H9 (cell line): ENCODE measurements around the gene GRK3. TPM values are rescaled to one million over a fixed set of nuclear protein-coding genes. Genes with fewer than 3 reads are reported as not detected.

Source experiments
- DNase-seq: peaks from one replicate; pipeline ENCODE4 v3.0.0-alpha.2; 2017
- H2AFZ ChIP-seq: one replicate; pipeline ENCODE4 v1.6.1; 2013; ENCODE audit warnings: mild to moderate bottlenecking, low read length, control low read depth, moderate library complexity
- H2AK5ac ChIP-seq: 2 replicates; pipeline ENCODE4 v1.6.1; 2013; ENCODE audit warnings: low read length, control low read depth, mixed read lengths; ENCODE audit not compliant: insufficient read length
- H2BK120ac ChIP-seq: one replicate; pipeline ENCODE4 v1.6.1; 2013; ENCODE audit warnings: low read depth, mild to moderate bottlenecking, low read length, control low read depth, inconsistent platforms; ENCODE audit not compliant: poor library complexity, severe bottlenecking
- H2BK12ac ChIP-seq: 2 replicates; pipeline ENCODE4 v1.6.1; 2013; ENCODE audit warnings: low read length, control low read depth, mixed read lengths, low read depth; ENCODE audit not compliant: insufficient read length
- H2BK15ac ChIP-seq: 2 replicates; pipeline ENCODE4 v1.6.1; 2013; ENCODE audit warnings: low read depth, low read length, control low read depth
- H2BK20ac ChIP-seq: one replicate; pipeline ENCODE4 v1.6.1; 2013; ENCODE audit warnings: low read depth, mild to moderate bottlenecking, low read length, control low read depth, inconsistent platforms; ENCODE audit not compliant: poor library complexity, severe bottlenecking
- H2BK5ac ChIP-seq: 2 replicates; pipeline ENCODE4 v1.6.1; 2013; ENCODE audit warnings: low read length, control low read depth, mixed read lengths; ENCODE audit not compliant: insufficient read length
- H3K14ac ChIP-seq: 2 replicates; pipeline ENCODE4 v1.6.1; 2013; ENCODE audit warnings: low read length, control low read depth; ENCODE audit not compliant: insufficient read depth
- H3K18ac ChIP-seq: 2 replicates; pipeline ENCODE4 v1.6.1; 2013; ENCODE audit warnings: low read depth, mild to moderate bottlenecking, mixed read lengths, low read length, control low read depth; ENCODE audit not compliant: insufficient read length
- H3K23ac ChIP-seq: 2 replicates; pipeline ENCODE4 v1.6.1; 2013; ENCODE audit warnings: low read length, control low read depth, mixed read lengths, low read depth; ENCODE audit not compliant: insufficient read length
- H3K23me2 ChIP-seq: 2 replicates; pipeline ENCODE4 v1.6.1; 2013; ENCODE audit warnings: low read depth, mild to moderate bottlenecking, mixed read lengths, low read length, control low read depth; ENCODE audit not compliant: insufficient read length, poor library complexity, severe bottlenecking
- H3K27ac ChIP-seq: 2 replicates; pipeline ENCODE4 v1.5.1; 2013; ENCODE audit warnings: low read length, control low read depth, mixed read lengths, low read depth; ENCODE audit not compliant: insufficient read length
- H3K27me3 ChIP-seq: 2 replicates; pipeline ENCODE4 v1.6.1; 2013; ENCODE audit warnings: low read length, control low read depth, inconsistent platforms; ENCODE audit not compliant: insufficient read depth
- H3K4ac ChIP-seq: 2 replicates; pipeline ENCODE4 v1.6.1; 2013; ENCODE audit warnings: low read depth, mild to moderate bottlenecking, control low read depth, inconsistent platforms, low read length, moderate library complexity
- H3K4me1 ChIP-seq: 2 replicates; pipeline ENCODE4 v1.6.1; 2013; ENCODE audit warnings: low read length, control low read depth, inconsistent platforms; ENCODE audit not compliant: insufficient read depth
- H3K4me2 ChIP-seq: 2 replicates; pipeline ENCODE4 v1.6.1; 2013; ENCODE audit warnings: low read length, control low read depth, mixed read lengths; ENCODE audit not compliant: insufficient read length, insufficient read depth
- H3K56ac ChIP-seq: 2 replicates; pipeline ENCODE4 v1.6.1; 2013; ENCODE audit warnings: low read depth, mild to moderate bottlenecking, mixed read lengths, low read length, control low read depth; ENCODE audit not compliant: insufficient read length
- H3K79me1 ChIP-seq: 2 replicates; pipeline ENCODE4 v1.6.1; 2013; ENCODE audit warnings: low read depth, mild to moderate bottlenecking, moderate library complexity, low read length, control low read depth, inconsistent platforms; ENCODE audit not compliant: insufficient read depth, poor library complexity, severe bottlenecking
- H3K79me2 ChIP-seq: 2 replicates; pipeline ENCODE4 v1.6.1; 2013; ENCODE audit warnings: low read length, control low read depth, inconsistent platforms; ENCODE audit not compliant: insufficient read depth
- H3K9ac ChIP-seq: 2 replicates; pipeline ENCODE4 v1.6.1; 2013; ENCODE audit warnings: low read length, control low read depth, mixed read lengths; ENCODE audit not compliant: insufficient read length; ENCODE audit errors: extremely low read depth
- H3K9me3 ChIP-seq: one replicate; pipeline ENCODE4 v1.6.1; 2013; ENCODE audit warnings: low read depth, low read length, inconsistent platforms; ENCODE audit not compliant: control insufficient read depth
- H3T11ph ChIP-seq: one replicate; pipeline ENCODE4 v1.6.1; 2013; ENCODE audit warnings: mild to moderate bottlenecking, low read length, control low read depth, inconsistent platforms
- H4K20me1 ChIP-seq: one replicate; pipeline ENCODE4 v1.6.1; 2013; ENCODE audit not compliant: control insufficient read depth, insufficient read length, insufficient read depth
- H4K5ac ChIP-seq: 2 replicates; pipeline ENCODE4 v1.6.1; 2013; ENCODE audit warnings: low read depth, mild to moderate bottlenecking, mixed read lengths, low read length, control low read depth; ENCODE audit not compliant: insufficient read length
- H4K8ac ChIP-seq: replicated peaks from 2 replicates; pipeline ENCODE4 v1.6.1; 2013; ENCODE audit warnings: low read length, control low read depth, mixed read lengths, low read depth; ENCODE audit not compliant: insufficient read length
- H4K91ac ChIP-seq: 2 replicates; pipeline ENCODE4 v1.6.1; 2013; ENCODE audit warnings: low read depth, mild to moderate bottlenecking, moderate library complexity, mixed read lengths, low read length, control low read depth; ENCODE audit not compliant: insufficient read length
- H3K27ac Mint-ChIP-seq, 3 experiments: 2 replicates in 2 of 3; 3 replicates in 1 of 3; pipeline ENCODE4 v1.8.0; 2020 to 2021; ENCODE audit warnings: mixed read lengths in 3 of 3, mild to moderate bottlenecking in 1 of 3, moderate library complexity in 1 of 3
- H3K27me3 Mint-ChIP-seq: 2 replicates; pipeline ENCODE4 v1.8.0; 2021; ENCODE audit warnings: low read depth, mild to moderate bottlenecking, moderate library complexity, mixed read lengths
- H3K36me3 Mint-ChIP-seq, 3 experiments: 2 replicates in 2 of 3; 3 replicates in 1 of 3; pipeline ENCODE4 v1.8.0; 2020 to 2021; ENCODE audit warnings: low read depth in 3 of 3, mixed read lengths in 3 of 3; ENCODE audit not compliant: insufficient read depth in 1 of 3
- H3K4me1 Mint-ChIP-seq, 2 experiments: 2 replicates each; pipeline ENCODE4 v1.8.0; 2020; ENCODE audit warnings: mixed read lengths in 2 of 2
- H3K4me3 Mint-ChIP-seq, 2 experiments: 2 replicates in 1 of 2; 3 replicates in 1 of 2; pipeline ENCODE4 v1.8.0; 2020 to 2021; ENCODE audit warnings: mild to moderate bottlenecking in 2 of 2, mixed read lengths in 2 of 2, moderate library complexity in 1 of 2
- H3K9me3 Mint-ChIP-seq, 2 experiments: 2 replicates in 1 of 2; 3 replicates in 1 of 2; pipeline ENCODE4 v1.8.0; 2020; ENCODE audit warnings: mild to moderate bottlenecking in 2 of 2, mixed read lengths in 2 of 2, moderate library complexity in 1 of 2
- CTCF ChIP-seq: fragments of 200-600 bp; sonication (generic); conservative IDR thresholded peaks from 3 replicates; pipeline ENCODE4 v1.8.0; 2021; ENCODE audit warnings: antibody characterized with exemption, mild to moderate bottlenecking
- WGBS: extraction: QIAGEN DNeasy Blood & Tissue Kit; methylation state at CpG from one replicate; pipeline ENCODE4 v1.1.7; 2013; ENCODE audit warnings: missing lambda C conversion rate, low lambda C conversion rate, mixed read lengths; ENCODE audit not compliant: insufficient read length; ENCODE audit errors: extremely low coverage; 5-methylcytosine and 5-hydroxymethylcytosine counted together
- total RNA-seq: library from RNA; stranded (reverse); gene quantifications from 2 replicates; pipeline ENCODE4 v1.2.1, GENCODE V29; 2021

The GRK3 gene
- total RNA-seq, 1 experiment from 2014 or later, result 23.9 TPM

DNA sequence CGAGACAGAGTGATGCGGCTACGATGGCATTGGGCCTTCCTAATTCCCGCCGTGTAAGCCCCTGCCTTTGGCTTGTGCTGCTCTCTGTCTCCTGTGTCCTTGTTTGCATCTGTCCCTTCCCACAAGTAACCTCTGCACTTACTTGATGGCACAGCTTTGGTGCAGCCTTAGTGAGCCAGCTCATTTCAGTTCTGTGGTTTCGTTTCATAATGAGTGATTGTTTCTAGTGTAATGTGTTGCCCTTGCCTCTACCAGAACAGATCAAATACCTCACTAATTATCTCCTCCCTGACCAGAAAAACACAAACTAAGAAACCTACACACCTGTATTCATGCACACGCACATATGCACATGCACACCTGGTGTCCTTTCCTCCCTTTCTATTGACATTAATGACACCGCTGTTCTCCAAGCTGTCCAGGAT is 58.8 kb downstream of the GRK3 start:
- H4K91ac ChIP-seq, result no peak overlapping the region
- H2BK5ac ChIP-seq, result no peak overlapping the region
- H3K36me3 Mint-ChIP-seq, result peaks cover 0 to 10% (median 5%) of the 10 kb centered on the region in 3 experiments; a peak in 5 of 7 replicates
- no peak overlapping the region for H3K4me2 ChIP-seq
- peak overlapping the region in 1 of 3 experiments; percentile 12; a peak in 2 of 7 replicates for H3K27ac Mint-ChIP-seq
- H2BK12ac ChIP-seq, result no peak overlapping the region
- H4K5ac ChIP-seq, result no peak overlapping the region
- no peaks in the 10 kb centered on the region for H3K79me2 ChIP-seq
- no peak for TF ChIP-seq CTCF
- H3K14ac ChIP-seq, result no peak overlapping the region
- H3K4me1 Mint-ChIP-seq, result peaks cover 47 to 51% of the 10 kb centered on the region in 2 experiments
- DNase-seq, result no peak
- H3K4me1 ChIP-seq, result peaks cover 11% of the 10 kb centered on the region; the same call in 1 of the 2 replicates
- H2AFZ ChIP-seq, result no peak overlapping the region
- no peak overlapping the region for H2BK20ac ChIP-seq
- H2AK5ac ChIP-seq, result no peak overlapping the region
- H3K79me1 ChIP-seq, result no peaks in the 10 kb centered on the region
- H3K27me3 ChIP-seq, result no peaks in the 10 kb centered on the region
- H3K56ac ChIP-seq, result no peak overlapping the region
- H3K27ac ChIP-seq, result no peak overlapping the region
- H3K23me2 ChIP-seq, result no peaks in the 10 kb centered on the region
- H3K9ac ChIP-seq, result no peak overlapping the region
- H4K20me1 ChIP-seq, result no peaks in the 10 kb centered on the region
- no peaks in the 10 kb centered on the region for H3K9me3 Mint-ChIP-seq
- no CpG with 5 or more reads among the region's 8 CpGs for WGBS
- no peak overlapping the region for H3K18ac ChIP-seq
- no peak overlapping the region for H4K8ac ChIP-seq
- no peak overlapping the region for H2BK120ac ChIP-seq
- no peak overlapping the region for H2BK15ac ChIP-seq
- no peaks in the 10 kb centered on the region for H3K9me3 ChIP-seq
- H3K27me3 Mint-ChIP-seq, result no peaks in the 10 kb centered on the region
- H3T11ph ChIP-seq, result no peak overlapping the region
- H3K23ac ChIP-seq, result no peak overlapping the region
- no peak overlapping the region for H3K4me3 Mint-ChIP-seq
- H3K4ac ChIP-seq, result no peak overlapping the region
